Left ventricle myocardium inferior (tissue), 1 donor: Measurements from ENCODE around the gene MTUS2. TPM values are rescaled to one million over a fixed set of nuclear protein-coding genes. Genes with fewer than 3 reads are reported as not detected.

Experiments
- DNase-seq: peaks from one replicate; pipeline ENCODE4 v3.0.0-alpha.2; 2020
- H3K27ac ChIP-seq: fragments of 200-600 bp; replicated peaks from 2 replicates; pipeline ENCODE4 v1.8.0; 2021
- H3K27me3 ChIP-seq: fragments of 200-600 bp; 2 replicates; pipeline ENCODE4 v1.8.0; 2021; ENCODE audit warnings: low read depth
- H3K36me3 ChIP-seq: fragments of 200-600 bp; 2 replicates; pipeline ENCODE4 v1.8.0; 2021
- H3K4me1 ChIP-seq: fragments of 200-600 bp; 2 replicates; pipeline ENCODE4 v1.8.0; 2021
- H3K4me3 ChIP-seq: fragments of 200-600 bp; 2 replicates; pipeline ENCODE4 v1.8.0; 2021; ENCODE audit warnings: mild to moderate bottlenecking, moderate library complexity
- H3K9me3 ChIP-seq: fragments of 200-600 bp; replicated peaks from 2 replicates; pipeline ENCODE4 v1.8.0; 2021
- intact Hi-C: fragments of 100-400 bp; cut with micrococcal nuclease; formaldehyde crosslinking; loops from one replicate; pipeline ENCODE4 v1.11.0; 2022
- total RNA-seq: library from RNA; stranded (reverse); fragmentation: NEBNext Ultra II Directional; extraction: Animal tissue kit (Norgen Biotek cat#: 25700); gene quantifications from one replicate; pipeline ENCODE4 v1.2.1, GENCODE V29; 2021
- TF ChIP-seq, protein P1 (sequence below): fragments of 200-600 bp; IDR thresholded peaks from 2 replicates; pipeline ENCODE4 v1.8.0; 2021; ENCODE audit warnings: antibody characterized with exemption, mild to moderate bottlenecking, borderline replicate concordance
- donor health status: DM: no; HTN: yes; CAD: no; lungs with severe emphysema.

Gene MTUS2
- total RNA-seq, 1 donor from 2014 or later: 101 TPM

DNA sequence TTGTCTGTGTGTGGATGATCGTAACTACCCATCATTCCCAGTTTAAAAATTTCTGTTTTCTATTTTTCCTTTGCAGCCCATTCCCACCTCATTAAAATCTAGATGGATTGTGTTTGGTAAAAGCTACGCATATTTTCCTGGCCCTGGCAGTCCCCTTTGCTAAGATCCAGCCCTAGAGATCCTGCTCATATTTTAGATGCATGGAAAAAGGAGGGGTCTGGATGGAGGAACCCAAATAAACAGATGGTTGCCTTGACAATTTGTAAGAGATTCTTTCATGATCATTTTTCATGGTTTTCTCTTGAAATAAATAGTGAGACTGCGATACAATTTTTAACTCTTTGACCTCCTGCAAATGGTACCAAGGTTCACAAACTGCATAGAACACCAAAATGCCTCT, 601.0 kb downstream of the MTUS2 start:
- TF ChIP-seq, protein P1, sequence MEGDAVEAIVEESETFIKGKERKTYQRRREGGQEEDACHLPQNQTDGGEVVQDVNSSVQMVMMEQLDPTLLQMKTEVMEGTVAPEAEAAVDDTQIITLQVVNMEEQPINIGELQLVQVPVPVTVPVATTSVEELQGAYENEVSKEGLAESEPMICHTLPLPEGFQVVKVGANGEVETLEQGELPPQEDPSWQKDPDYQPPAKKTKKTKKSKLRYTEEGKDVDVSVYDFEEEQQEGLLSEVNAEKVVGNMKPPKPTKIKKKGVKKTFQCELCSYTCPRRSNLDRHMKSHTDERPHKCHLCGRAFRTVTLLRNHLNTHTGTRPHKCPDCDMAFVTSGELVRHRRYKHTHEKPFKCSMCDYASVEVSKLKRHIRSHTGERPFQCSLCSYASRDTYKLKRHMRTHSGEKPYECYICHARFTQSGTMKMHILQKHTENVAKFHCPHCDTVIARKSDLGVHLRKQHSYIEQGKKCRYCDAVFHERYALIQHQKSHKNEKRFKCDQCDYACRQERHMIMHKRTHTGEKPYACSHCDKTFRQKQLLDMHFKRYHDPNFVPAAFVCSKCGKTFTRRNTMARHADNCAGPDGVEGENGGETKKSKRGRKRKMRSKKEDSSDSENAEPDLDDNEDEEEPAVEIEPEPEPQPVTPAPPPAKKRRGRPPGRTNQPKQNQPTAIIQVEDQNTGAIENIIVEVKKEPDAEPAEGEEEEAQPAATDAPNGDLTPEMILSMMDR: no peak
- Histone ChIP-seq H3K4me3 (no peak overlapping the region), H3K4me1 (no peaks in the 10 kb centered on the region), H3K9me3 (no peaks in the 10 kb centered on the region), H3K27ac (no peak overlapping the region), H3K27me3 (peaks cover 3% of the 10 kb centered on the region), H3K36me3 (no peaks in the 10 kb centered on the region)
- no peak for DNase-seq
- intact Hi-C loops: no loop called here

DNA sequence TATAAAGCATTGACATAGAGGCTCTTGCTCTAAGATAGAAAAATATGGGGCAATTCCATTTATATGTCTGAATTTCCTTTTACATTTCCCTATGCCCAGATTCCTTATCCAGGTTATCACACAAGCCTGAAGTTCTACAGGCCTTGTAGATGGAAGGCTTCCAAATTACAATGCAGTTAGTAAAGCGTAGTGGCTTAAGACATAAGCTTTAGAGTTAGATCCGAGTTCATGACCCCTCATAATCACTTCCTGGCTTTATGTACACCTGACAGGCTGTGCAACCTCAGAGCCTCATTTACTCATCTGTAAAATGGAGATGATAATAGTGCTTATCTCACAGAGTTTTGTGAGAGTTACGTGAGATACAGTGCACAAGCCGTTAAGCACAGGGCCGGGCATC, 601.9 kb downstream of the MTUS2 start:
- Histone ChIP-seq H3K27me3 (peaks cover 9% of the 10 kb centered on the region), H3K9me3 (no peaks in the 10 kb centered on the region), H3K4me3 (no peak overlapping the region), H3K4me1 (no peaks in the 10 kb centered on the region), H3K36me3 (no peaks in the 10 kb centered on the region), H3K27ac (no peak overlapping the region)
- TF ChIP-seq, protein P1: no peak
- DNase-seq: no peak
- intact Hi-C loops: no loop called here

DNA sequence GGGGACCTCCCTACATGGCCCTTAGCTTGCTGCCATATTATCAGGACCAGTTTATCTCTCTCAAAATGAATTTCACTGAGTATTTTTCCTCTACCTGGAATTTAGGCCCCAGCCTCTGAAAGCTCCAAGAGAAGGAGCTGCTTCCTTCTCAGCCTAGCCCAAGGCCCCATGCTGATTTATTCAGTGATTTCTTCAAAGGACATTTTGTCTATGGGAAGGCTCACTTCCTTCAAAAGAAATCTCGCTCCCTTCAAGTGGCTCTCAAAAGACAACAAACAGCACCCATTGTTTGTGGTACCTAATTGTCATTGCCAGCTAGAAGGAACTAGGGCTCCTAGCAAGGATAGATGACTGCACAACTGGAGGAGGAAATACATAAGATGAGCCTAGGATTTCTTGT, 602.9 kb downstream of the MTUS2 start:
- TF ChIP-seq, protein P1: no peak
- intact Hi-C loops: no loop called here
- Histone ChIP-seq H3K27ac (no peak overlapping the region), H3K9me3 (no peaks in the 10 kb centered on the region), H3K36me3 (no peaks in the 10 kb centered on the region), H3K4me1 (peaks cover 5% of the 10 kb centered on the region), H3K4me3 (no peak overlapping the region), H3K27me3 (peaks cover 19% of the 10 kb centered on the region)
- no peak for DNase-seq

DNA sequence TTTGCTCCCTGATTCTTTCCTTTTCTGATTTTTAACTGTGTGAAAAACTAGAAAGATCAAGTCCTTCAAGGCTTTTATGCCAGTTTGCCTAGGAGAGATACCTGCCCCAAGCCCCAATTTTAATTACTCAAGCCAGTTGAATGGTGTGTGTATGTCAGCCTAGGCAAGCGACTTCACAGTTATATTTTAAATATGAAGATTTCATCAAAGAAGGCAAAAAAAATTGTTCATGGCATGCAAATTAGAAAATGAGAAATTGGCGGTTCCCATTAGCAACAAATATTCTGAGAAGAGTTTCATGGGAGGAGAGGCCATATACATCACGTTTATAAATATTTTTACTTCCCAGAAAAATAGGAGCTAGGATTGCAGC, 607.8 kb downstream of the MTUS2 start:
- Histone ChIP-seq H3K27me3 (peaks cover 32% of the 10 kb centered on the region), H3K4me3 (peak overlapping the region; percentile 67), H3K27ac (peak overlapping the region; percentile 91), H3K4me1 (peaks cover 28% of the 10 kb centered on the region), H3K9me3 (no peaks in the 10 kb centered on the region), H3K36me3 (no peaks in the 10 kb centered on the region)
- DNase-seq: no peak
- TF ChIP-seq, protein P1: no peak
- intact Hi-C loops: no loop called here

DNA sequence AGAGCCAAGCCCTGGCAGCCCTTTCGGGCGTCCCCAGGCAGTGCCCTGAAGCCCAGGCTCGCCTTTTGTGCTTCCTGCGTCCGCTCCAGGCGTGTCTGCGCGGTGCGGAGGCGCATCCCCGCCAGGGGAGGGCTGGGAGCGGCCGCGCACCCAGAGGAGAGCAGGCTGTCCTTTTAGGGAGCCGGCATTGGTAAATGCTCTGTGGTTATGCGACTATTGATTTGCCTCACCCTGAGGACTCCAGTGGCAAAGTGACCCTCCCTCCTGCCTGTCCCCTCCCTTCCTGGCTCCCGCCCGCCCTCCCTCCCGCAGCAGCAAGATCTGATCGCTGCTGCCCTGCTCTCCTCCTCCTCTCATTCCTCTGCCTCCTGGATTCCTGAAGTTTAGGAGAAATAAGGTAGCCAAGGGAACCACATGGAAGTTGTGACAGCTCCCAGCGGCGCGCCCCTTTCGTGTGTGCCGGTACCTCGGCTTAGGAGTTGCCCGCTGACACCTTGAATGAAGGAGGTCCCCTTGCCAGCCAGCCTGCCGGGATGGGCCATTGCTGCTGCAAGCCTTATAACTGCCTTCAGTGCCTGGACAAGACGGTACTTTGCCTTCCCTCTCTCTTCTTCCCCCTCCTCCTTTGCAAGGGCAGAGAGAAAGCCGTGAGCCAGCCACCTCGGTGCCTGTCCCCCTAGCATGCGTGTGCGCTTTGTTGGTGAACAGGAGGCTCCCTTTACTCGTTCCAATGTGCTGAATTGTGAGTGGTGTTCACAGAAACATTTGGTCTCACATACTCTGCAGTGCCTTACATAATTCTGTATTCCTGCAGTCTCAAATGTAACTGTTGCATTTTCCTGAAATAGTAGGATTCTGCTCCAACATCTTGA, 608.4 kb downstream of the MTUS2 start:
- H3K4me1 ChIP-seq: peaks cover 34% of the 10 kb centered on the region
- intact Hi-C loops: no loop called here
- DNase-seq: peak; percentile 61
- peak overlapping the region; percentile 67 for H3K4me3 ChIP-seq
- H3K27me3 ChIP-seq: peaks cover 32% of the 10 kb centered on the region
- TF ChIP-seq, protein P1: peak; percentile 37
- H3K9me3 ChIP-seq: no peaks in the 10 kb centered on the region
- no peaks in the 10 kb centered on the region for H3K36me3 ChIP-seq
- H3K27ac ChIP-seq: peak overlapping the region; percentile 91
